GM23248 (cell line): ENCODE data around the gene DGKE.

ENCODE experiments used
- EZH2 ChIP-seq: fragments of 200-600 bp; sonication (generic); IDR thresholded peaks from 2 replicates; pipeline ENCODE4 v1.6.1; 2018; ENCODE audit warnings: antibody characterized with exemption, mild to moderate bottlenecking; ENCODE audit not compliant: insufficient read depth, poor library complexity, severe bottlenecking
- EZH2phosphoT487 ChIP-seq: fragments of 200-600 bp; sonication (generic); IDR thresholded peaks from 2 replicates; pipeline ENCODE4 v1.6.1; 2018; ENCODE audit warnings: antibody characterized with exemption, moderate library complexity, mild to moderate bottlenecking, low read depth; ENCODE audit not compliant: insufficient read depth

- TF ChIP-seq EZH2: no peak
- TF ChIP-seq EZH2phosphoT487: no peak
Measured at GRCh38 chr17:56823848-56824247, 10.1 kb upstream of the DGKE start.
